Activated CD8-positive, alpha-beta memory T cell treated with anti-CD3 and anti-CD28 coated beads, Interleukin-2, amount 50 U/mL, for 4 hours (primary cell): Measurements from ENCODE around the gene HSF2BP.
"Not testable (repeated sequence)": the region's sequence is repeated elsewhere in the genome, so short reads cannot be mapped to it uniquely, and the experiment has no call there.

Experiments
- DNase-seq: peaks from one replicate; pipeline ENCODE4 v3.0.0-alpha.2; 2020

Gene HSF2BP

GRCh38 chr21:43659136-43660000, at the start of gene HSF2BP, which contains the start of gene RRP1B:
Gene HSF2BP, minus strand, starts transcription at chr21:43659488. Its CDS starts 1,392 bp downstream, at chr21:43658096.
Gene RRP1B, plus strand, starts transcription at chr21:43659560. Its CDS starts 105 bp downstream, at chr21:43659665.
- DNase-seq: peak; percentile 83

- DNase-seq: no peak
Observed at GRCh38 chr21:43708745-43709381, 49.6 kb upstream of the HSF2BP start.

GRCh38 chr21:43707462-43707861, 48.2 kb upstream of the HSF2BP start:
- DNase-seq: no peak

GRCh38 chr21:43703035-43703880, 44.0 kb upstream of the HSF2BP start:
- no peak for DNase-seq

GRCh38 chr21:43702785-43703034, 43.4 kb upstream of the HSF2BP start:
- no peak for DNase-seq

- DNase-seq: no peak
Observed at GRCh38 chr21:43701936-43702784, 42.9 kb upstream of the HSF2BP start.

- DNase-seq: no peak
Observed at GRCh38 chr21:43699933-43700599, 40.8 kb upstream of the HSF2BP start.

GRCh38 chr21:43699492-43699777, 40.1 kb upstream of the HSF2BP start:
- not testable (repeated sequence) for DNase-seq

GRCh38 chr21:43697758-43698643, 38.7 kb upstream of the HSF2BP start:
- DNase-seq: no peak

- DNase-seq: no peak
Observed at GRCh38 chr21:43696214-43696613, 36.9 kb upstream of the HSF2BP start.

GRCh38 chr21:43694437-43695079, 35.3 kb upstream of the HSF2BP start:
- DNase-seq: no peak

- no peak for DNase-seq
Observed at GRCh38 chr21:43693981-43694380, 34.7 kb upstream of the HSF2BP start.

GRCh38 chr21:43692949-43693348, 33.7 kb upstream of the HSF2BP start:
- no peak for DNase-seq

GRCh38 chr21:43691801-43692200, 32.5 kb upstream of the HSF2BP start:
- no peak for DNase-seq

- DNase-seq: no peak
Observed at GRCh38 chr21:43691086-43691795, 32.0 kb upstream of the HSF2BP start.

- no peak for DNase-seq
Observed at GRCh38 chr21:43690346-43690745, 31.1 kb upstream of the HSF2BP start.

- no peak for DNase-seq
Observed at GRCh38 chr21:43689556-43690337, 30.5 kb upstream of the HSF2BP start.

- no peak for DNase-seq
Observed at GRCh38 chr21:43688906-43689305, 29.6 kb upstream of the HSF2BP start.
